ENCODE measurements around the gene TAS2R10. TPM values are rescaled to one million over a fixed set of nuclear protein-coding genes. Genes with fewer than 3 reads are reported as not detected.

TAS2R10 gene
- total RNA-seq, 1 donor from 2014 or later, result 0.44 TPM

DNA sequence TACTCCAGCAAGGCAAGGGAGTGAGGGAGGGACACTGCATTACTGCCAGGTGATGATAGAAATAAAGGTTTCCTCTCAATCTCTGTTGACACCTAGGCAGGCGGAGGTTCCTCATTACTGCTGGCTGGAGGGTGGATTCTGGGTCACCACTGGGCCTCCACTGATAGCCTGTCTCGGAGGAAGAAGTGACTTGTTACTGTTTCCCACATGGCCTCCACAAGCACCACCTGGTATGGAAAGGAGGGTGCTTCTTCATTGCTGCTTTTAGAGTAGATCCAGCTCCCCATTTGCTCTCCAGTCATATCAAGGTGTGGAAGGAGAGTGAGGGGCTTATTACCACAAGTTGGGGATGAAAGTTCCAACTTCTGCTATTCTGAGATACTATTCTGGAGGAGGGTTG, 16.7 kb upstream of the TAS2R10 start:
- intact Hi-C loops (cut with micrococcal nuclease), result no loop called here
- TF ChIP-seq, protein P1, sequence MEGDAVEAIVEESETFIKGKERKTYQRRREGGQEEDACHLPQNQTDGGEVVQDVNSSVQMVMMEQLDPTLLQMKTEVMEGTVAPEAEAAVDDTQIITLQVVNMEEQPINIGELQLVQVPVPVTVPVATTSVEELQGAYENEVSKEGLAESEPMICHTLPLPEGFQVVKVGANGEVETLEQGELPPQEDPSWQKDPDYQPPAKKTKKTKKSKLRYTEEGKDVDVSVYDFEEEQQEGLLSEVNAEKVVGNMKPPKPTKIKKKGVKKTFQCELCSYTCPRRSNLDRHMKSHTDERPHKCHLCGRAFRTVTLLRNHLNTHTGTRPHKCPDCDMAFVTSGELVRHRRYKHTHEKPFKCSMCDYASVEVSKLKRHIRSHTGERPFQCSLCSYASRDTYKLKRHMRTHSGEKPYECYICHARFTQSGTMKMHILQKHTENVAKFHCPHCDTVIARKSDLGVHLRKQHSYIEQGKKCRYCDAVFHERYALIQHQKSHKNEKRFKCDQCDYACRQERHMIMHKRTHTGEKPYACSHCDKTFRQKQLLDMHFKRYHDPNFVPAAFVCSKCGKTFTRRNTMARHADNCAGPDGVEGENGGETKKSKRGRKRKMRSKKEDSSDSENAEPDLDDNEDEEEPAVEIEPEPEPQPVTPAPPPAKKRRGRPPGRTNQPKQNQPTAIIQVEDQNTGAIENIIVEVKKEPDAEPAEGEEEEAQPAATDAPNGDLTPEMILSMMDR (IDR thresholded peaks at IDR 0.05), result no peak
- DNase-seq, result no peak
- H3K4me1 Mint-ChIP-seq, result no peaks in the 10 kb centered on the region
- no peak overlapping the region for H3K27ac Mint-ChIP-seq
- ATAC-seq (ENCODE audit: low read depth), result no peak
- peaks cover 10% of the 10 kb centered on the region for H3K36me3 Mint-ChIP-seq (ENCODE audit: low read depth)
- H3K27me3 Mint-ChIP-seq, result no peaks in the 10 kb centered on the region
- no peak overlapping the region for H3K4me3 Mint-ChIP-seq
- CTCF ChIA-PET, result no interaction called here
- POLR2A ChIA-PET, result no interaction called here
- no peaks in the 10 kb centered on the region for H3K9me3 Mint-ChIP-seq

DNA sequence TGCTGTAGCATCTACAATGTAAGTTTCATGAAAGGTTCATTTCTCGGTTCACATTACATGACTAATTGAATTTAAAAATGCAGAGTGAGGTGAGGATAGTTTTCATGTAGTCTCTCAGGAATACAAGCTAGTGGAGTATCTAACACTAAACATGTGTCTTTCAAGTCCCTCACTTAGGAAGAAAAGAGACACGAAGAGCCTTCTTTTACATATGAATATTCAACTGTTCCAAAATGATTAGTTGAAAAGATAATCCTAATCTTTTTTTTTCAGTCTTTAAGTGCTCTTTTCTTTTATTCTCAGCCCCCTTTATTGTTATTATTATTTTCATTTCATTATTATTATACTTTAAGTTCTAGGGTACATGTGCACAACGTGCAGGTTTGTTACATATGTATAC, 12.3 kb upstream of the TAS2R10 start:
- Mint-ChIP-seq H3K4me3 (no peak overlapping the region), H3K4me1 (no peaks in the 10 kb centered on the region), H3K36me3 (ENCODE audit: low read depth) (no peaks in the 10 kb centered on the region), H3K27me3 (no peaks in the 10 kb centered on the region), H3K27ac (no peak overlapping the region), H3K9me3 (no peaks in the 10 kb centered on the region)
- POLR2A ChIA-PET, result no interaction called here
- TF ChIP-seq, protein P1 (IDR thresholded peaks at IDR 0.05), result no peak
- no peak for ATAC-seq (ENCODE audit: low read depth)
- intact Hi-C loops (cut with micrococcal nuclease), result no loop called here
- CTCF ChIA-PET, result no interaction called here
- DNase-seq, result no peak

DNA sequence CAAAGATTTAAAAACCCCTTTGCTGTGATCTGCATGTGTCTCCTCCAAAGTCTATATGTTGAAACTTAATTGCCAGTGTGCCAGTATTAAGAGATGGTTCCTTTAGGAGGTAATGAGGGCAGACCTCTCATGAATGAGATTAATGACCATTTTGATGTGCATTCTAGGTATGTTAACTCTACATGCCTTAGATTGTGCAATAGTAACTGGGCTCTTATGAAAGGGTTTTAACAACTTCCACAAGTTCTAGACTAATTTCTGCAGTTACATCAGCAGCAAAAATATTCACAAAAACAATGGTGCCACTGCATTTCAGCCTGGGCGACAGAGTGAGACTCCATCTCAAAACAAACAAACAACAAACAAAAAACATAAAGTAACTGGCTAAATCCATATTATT, 3.8 kb upstream of the TAS2R10 start:
- ATAC-seq (ENCODE audit: low read depth) (no peak), DNase-seq (no peak)
- no peaks in the 10 kb centered on the region for H3K36me3 Mint-ChIP-seq (ENCODE audit: low read depth)
- H3K9me3 Mint-ChIP-seq, result no peaks in the 10 kb centered on the region
- no peak overlapping the region for H3K4me3 Mint-ChIP-seq
- POLR2A ChIA-PET, result no interaction called here
- intact Hi-C loops (cut with micrococcal nuclease), result no loop called here
- H3K27me3 Mint-ChIP-seq, result no peaks in the 10 kb centered on the region
- CTCF ChIA-PET, result no interaction called here
- H3K4me1 Mint-ChIP-seq, result no peaks in the 10 kb centered on the region
- TF ChIP-seq, protein P1 (IDR thresholded peaks at IDR 0.05), result no peak
- no peak overlapping the region for H3K27ac Mint-ChIP-seq

DNA sequence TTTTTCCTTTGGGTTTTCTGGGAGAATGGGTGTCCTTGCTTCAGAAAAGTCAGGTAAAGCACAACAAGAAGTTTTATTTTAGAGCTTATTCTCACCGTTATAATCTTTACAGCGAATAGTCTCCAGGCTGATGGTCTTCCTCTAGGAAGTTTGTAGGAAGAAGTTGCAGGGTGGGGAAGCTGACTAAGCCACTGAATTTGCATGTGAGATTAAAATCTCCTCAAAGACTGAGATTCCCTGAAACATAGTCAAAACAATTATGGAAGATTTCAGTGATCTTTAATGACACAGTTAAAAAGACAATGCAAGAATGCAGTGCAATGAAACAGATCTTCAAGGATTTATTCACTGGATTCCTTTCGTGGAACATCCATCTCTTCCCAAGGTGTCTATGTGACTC, 1.2 kb downstream of the TAS2R10 start:
- Mint-ChIP-seq H3K4me3 (no peak overlapping the region), H3K36me3 (ENCODE audit: low read depth) (no peaks in the 10 kb centered on the region), H3K27me3 (no peaks in the 10 kb centered on the region), H3K9me3 (no peaks in the 10 kb centered on the region), H3K27ac (no peak overlapping the region), H3K4me1 (no peaks in the 10 kb centered on the region)
- ChIA-PET CTCF (no interaction called here), POLR2A (no interaction called here)
- no peak for DNase-seq
- intact Hi-C loops (cut with micrococcal nuclease), result no loop called here
- TF ChIP-seq, protein P1 (IDR thresholded peaks at IDR 0.05), result no peak
- no peak for ATAC-seq (ENCODE audit: low read depth)

DNA sequence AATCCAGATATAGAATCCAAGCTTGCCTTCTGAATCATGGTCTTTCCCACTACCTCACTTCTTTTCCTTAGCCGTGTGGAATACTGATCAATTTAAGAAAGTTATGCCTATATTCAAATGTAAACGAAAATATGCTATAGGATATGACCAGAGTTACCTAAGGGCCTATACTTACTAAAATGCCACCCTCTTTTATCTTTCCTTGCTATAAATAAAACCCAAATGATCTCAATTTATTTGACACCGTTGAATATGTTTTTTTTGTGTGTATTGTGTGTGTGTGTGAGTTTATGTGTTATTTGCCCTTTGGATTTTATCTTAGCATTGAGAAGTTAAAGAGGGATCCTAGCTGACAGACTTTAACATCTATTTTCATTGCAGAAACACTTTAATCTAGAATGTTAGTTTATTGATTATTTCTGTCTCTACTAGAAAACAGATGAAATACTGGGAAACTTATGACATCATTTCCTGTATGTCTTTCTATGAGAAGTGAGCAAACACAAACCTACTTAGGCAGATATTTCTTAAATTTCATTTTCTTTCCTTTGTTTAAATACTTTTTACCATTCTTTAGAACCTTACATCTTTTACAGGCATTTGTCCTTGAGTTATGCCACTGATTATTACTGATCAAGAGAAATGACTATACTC, 14.1 kb downstream of the TAS2R10 start:
- ChIA-PET POLR2A (no interaction called here), CTCF (no interaction called here)
- Mint-ChIP-seq H3K9me3 (no peaks in the 10 kb centered on the region), H3K27ac (no peak overlapping the region), H3K4me1 (no peaks in the 10 kb centered on the region), H3K4me3 (no peak overlapping the region), H3K27me3 (peaks cover 7% of the 10 kb centered on the region), H3K36me3 (ENCODE audit: low read depth) (no peaks in the 10 kb centered on the region)
- ATAC-seq (ENCODE audit: low read depth) (no peak), DNase-seq (no peak)
- TF ChIP-seq, protein P1 (IDR thresholded peaks at IDR 0.05), result no peak
- intact Hi-C loops (cut with micrococcal nuclease), result no loop called here
